Measurements from ENCODE around the gene PPP2R5C. TPM values are rescaled to one million over a fixed set of nuclear protein-coding genes. Genes with fewer than 3 reads are reported as not detected.

The PPP2R5C gene
- total RNA-seq, 4 donors from 2014 or later, result 66.2 to 211 (median 116) TPM

DNA sequence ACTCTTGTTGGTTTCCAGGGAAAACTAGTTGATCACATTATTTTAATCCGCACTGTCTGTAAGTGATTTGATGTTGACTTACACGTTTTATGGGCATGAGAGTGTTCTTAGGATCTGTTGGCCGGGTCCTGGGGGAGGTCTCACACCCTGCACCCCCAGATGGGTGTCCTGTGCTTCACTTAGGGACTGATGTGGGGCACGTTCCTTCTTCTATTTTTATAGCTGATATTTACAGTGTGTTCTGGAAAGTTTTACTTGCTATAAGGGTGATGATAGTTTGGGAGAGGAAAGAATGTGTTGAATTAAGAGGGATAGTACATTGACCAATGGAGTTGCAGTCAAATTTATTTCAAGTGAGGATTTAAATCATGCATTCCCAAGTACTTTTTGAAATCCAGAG is 106.3 kb downstream of the PPP2R5C start:
- DNase-seq, result no peak
- intact Hi-C loops (cut with DNase I; ENCODE audit: low total_unique reads) (no loop called here), in situ Hi-C loops (cut with MboI; ENCODE audit: low pct_ligation_motif_present in 1 of 4, low pct_unique_long_range_greater_than_20kb in 1 of 4, low sequenced_read_pairs in 3 of 4) (no loop called here)
- Histone ChIP-seq H3K27ac (no peak overlapping the region), H3K36me3 (no peaks in the 10 kb centered on the region), H3K9me3 (no peaks in the 10 kb centered on the region), H3K4me1 (peaks cover 0 to 21% (median 5%) of the 10 kb centered on the region in 4 donors), H3K4me3 (no peak overlapping the region), H3K27me3 (no peaks in the 10 kb centered on the region)
- TF ChIP-seq POLR2AphosphoS5 (IDR thresholded peaks at IDR 0.05) (no peak), EP300 (IDR thresholded peaks at IDR 0.05; ENCODE audit: low read depth) (no peak), POLR2A (IDR thresholded peaks at IDR 0.05) (no peak)
- TF ChIP-seq, protein P1, sequence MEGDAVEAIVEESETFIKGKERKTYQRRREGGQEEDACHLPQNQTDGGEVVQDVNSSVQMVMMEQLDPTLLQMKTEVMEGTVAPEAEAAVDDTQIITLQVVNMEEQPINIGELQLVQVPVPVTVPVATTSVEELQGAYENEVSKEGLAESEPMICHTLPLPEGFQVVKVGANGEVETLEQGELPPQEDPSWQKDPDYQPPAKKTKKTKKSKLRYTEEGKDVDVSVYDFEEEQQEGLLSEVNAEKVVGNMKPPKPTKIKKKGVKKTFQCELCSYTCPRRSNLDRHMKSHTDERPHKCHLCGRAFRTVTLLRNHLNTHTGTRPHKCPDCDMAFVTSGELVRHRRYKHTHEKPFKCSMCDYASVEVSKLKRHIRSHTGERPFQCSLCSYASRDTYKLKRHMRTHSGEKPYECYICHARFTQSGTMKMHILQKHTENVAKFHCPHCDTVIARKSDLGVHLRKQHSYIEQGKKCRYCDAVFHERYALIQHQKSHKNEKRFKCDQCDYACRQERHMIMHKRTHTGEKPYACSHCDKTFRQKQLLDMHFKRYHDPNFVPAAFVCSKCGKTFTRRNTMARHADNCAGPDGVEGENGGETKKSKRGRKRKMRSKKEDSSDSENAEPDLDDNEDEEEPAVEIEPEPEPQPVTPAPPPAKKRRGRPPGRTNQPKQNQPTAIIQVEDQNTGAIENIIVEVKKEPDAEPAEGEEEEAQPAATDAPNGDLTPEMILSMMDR (IDR thresholded peaks at IDR 0.05), result no peak
- 71 to 72% methylated on average over 3 to 4 of the region's 4 CpGs for WGBS, 2 donors (ENCODE audit: low coverage in 1 of 2)

DNA sequence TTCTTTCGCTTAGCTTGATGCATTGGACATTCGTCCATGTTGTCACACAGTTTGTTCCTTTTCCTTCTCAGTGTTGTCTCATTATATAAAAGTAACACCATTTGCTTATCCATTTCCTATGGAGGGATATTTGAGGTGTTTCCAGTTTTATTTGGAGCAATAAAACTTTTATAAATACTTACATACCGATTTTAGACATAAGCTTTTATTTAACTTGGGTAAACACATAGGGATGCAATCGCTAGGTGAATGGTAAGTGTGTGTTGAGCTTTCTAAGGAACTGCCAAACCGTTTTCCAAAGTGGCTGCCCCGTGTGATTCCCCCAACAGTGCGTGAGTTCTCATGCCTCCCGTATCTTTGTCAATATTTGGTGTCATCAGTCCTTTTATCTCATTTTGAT is 107.7 kb downstream of the PPP2R5C start:
- H3K9me3 ChIP-seq, result no peaks in the 10 kb centered on the region
- no peaks in the 10 kb centered on the region for H3K27me3 ChIP-seq
- no peaks in the 10 kb centered on the region for H3K36me3 ChIP-seq
- no peak for DNase-seq
- H3K4me1 ChIP-seq, result peaks cover 0 to 30% (median 9%) of the 10 kb centered on the region in 4 donors
- in situ Hi-C loops (cut with MboI; ENCODE audit: low pct_ligation_motif_present in 1 of 4, low pct_unique_long_range_greater_than_20kb in 1 of 4, low sequenced_read_pairs in 3 of 4) (no loop called here), intact Hi-C loops (cut with DNase I; ENCODE audit: low total_unique reads) (no loop called here)
- 60 to 71% methylated on average over 8 of the region's 8 CpGs for WGBS, 2 donors (ENCODE audit: low coverage in 1 of 2)
- TF ChIP-seq EP300 (IDR thresholded peaks at IDR 0.05; ENCODE audit: low read depth), result no peak
- TF ChIP-seq POLR2A (IDR thresholded peaks at IDR 0.05), result no peak
- TF ChIP-seq, protein P1 (IDR thresholded peaks at IDR 0.05), result no peak
- TF ChIP-seq POLR2AphosphoS5 (IDR thresholded peaks at IDR 0.05), result no peak
- no peak overlapping the region for H3K4me3 ChIP-seq
- no peak overlapping the region for H3K27ac ChIP-seq

DNA sequence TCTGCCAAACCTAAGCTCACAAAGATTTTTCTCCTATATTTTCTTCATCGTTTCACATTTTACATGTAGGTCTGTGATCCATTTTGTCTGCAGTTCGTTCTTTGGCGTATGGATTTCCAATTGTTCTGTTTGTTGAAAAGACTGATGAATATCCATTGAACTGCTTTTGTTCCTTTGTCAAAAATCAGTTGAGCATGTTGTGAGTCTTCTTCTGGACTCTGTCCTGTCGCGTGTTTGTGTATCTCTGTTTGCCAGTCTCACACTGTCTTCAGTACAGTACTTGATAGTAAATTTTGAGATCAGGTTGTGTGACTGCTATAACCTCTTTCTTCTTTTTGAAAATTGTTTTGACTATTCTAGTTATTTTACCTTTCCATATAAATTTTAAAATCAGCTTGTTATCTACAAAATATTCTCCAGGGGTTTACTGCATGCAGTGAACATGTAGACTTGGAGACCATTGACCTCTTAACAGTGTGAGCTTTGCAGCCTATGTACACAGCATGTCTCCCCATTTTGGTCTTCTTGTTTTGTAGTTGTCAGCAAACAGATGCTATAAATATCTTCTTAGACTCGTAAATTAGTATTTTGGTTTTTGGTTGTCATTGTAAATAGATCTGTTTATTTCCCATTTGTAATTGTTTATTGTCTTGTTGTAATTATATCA is 108.9 kb downstream of the PPP2R5C start:
- H3K36me3 ChIP-seq, result no peaks in the 10 kb centered on the region
- TF ChIP-seq POLR2A (IDR thresholded peaks at IDR 0.05), result no peak
- WGBS, 2 donors (ENCODE audit: low coverage in 1 of 2), result 82 to 88% methylated on average over 6 of the region's 6 CpGs
- no peak overlapping the region for H3K4me3 ChIP-seq
- H3K4me1 ChIP-seq, result peaks cover 1 to 34% (median 18%) of the 10 kb centered on the region in 4 donors
- intact Hi-C loops (cut with DNase I; ENCODE audit: low total_unique reads), result no loop called here
- no peaks in the 10 kb centered on the region for H3K27me3 ChIP-seq
- no peak for DNase-seq
- no peaks in the 10 kb centered on the region for H3K9me3 ChIP-seq
- H3K27ac ChIP-seq, result no peak overlapping the region
- in situ Hi-C loops (cut with MboI; ENCODE audit: low pct_ligation_motif_present in 1 of 4, low pct_unique_long_range_greater_than_20kb in 1 of 4, low sequenced_read_pairs in 3 of 4), result no loop called here

DNA sequence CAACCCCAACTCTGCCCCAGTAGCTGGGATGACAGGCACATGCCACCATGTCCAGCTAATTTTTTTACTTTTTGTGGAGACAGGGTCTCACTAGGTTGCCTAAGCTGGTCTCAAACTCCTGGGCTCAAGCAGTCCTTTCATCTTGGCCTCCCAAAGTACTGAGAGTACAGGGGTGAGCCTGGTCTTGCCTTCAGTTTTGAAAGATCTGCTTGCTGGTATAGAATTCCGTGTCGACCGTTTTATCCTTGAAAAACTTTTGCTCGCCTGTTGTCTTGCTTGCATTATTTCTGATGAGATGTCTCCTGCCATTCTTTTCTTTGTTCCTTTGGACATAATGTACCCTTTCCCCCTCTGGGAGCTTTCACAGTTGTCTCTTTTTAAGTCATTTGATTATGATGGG is 110.8 kb downstream of the PPP2R5C start:
- no peaks in the 10 kb centered on the region for H3K36me3 ChIP-seq
- peaks cover 21 to 54% (median 35%) of the 10 kb centered on the region in 4 donors for H3K4me1 ChIP-seq
- no peak for DNase-seq
- WGBS, 2 donors (ENCODE audit: low coverage in 1 of 2), result 98 to 100% methylated on average over 1 to 4 of the region's 4 CpGs
- intact Hi-C loops (cut with DNase I; ENCODE audit: low total_unique reads) (no loop called here), in situ Hi-C loops (cut with MboI; ENCODE audit: low pct_ligation_motif_present in 1 of 4, low pct_unique_long_range_greater_than_20kb in 1 of 4, low sequenced_read_pairs in 3 of 4) (no loop called here)
- no peaks in the 10 kb centered on the region for H3K27me3 ChIP-seq
- TF ChIP-seq, protein P1 (IDR thresholded peaks at IDR 0.05), result no peak
- TF ChIP-seq EP300 (IDR thresholded peaks at IDR 0.05; ENCODE audit: low read depth), result no peak
- no peak for TF ChIP-seq POLR2A (IDR thresholded peaks at IDR 0.05)
- TF ChIP-seq POLR2AphosphoS5 (IDR thresholded peaks at IDR 0.05), result no peak
- H3K4me3 ChIP-seq, result no peak overlapping the region
- no peaks in the 10 kb centered on the region for H3K9me3 ChIP-seq
- H3K27ac ChIP-seq, result no peak overlapping the region

Data from transverse colon (tissue), 4 donors.